Posterior vena cava (tissue), 2 donors: ENCODE data around the gene MRRF. TPM values are rescaled to one million over a fixed set of nuclear protein-coding genes. Genes with fewer than 3 reads are reported as not detected.
"Not testable (repeated sequence)": the region's sequence is repeated elsewhere in the genome, so short reads cannot be mapped to it uniquely, and the experiment has no call there.

ENCODE experiments used
- DNase-seq: peaks from one replicate; pipeline ENCODE4 v3.0.0-alpha.2; 2020; ENCODE audit warnings: low spot score
- intact Hi-C, 2 donors: fragments of 100-400 bp; cut with DNase I; formaldehyde crosslinking; loops; one replicate each; pipeline versions ENCODE4 v1.14.1 to v1.14.2; 2022 to 2023
- total RNA-seq, 2 donors: library from RNA; stranded (reverse); fragmentation: NEBNext Ultra II Directional; extraction: Animal tissue kit (Norgen Biotek cat#: 25700); gene quantifications; one replicate each; pipeline ENCODE4 v1.2.1, GENCODE V29; 2021
- donor health status: DM: yes; HTN: yes; CAD: no.
- donor health status: DM: yes; HTN: yes; CAD: no.

MRRF gene
- total RNA-seq, 2 donors from 2014 or later: 23.8 to 27.7 TPM

- intact Hi-C loops: no loop called here
- no peak for DNase-seq
Measured at GRCh38 chr9:122320413-122320881, 55.8 kb downstream of the MRRF start.

- intact Hi-C loops: no loop called here
Measured at GRCh38 chr9:122322553-122322952, 57.9 kb downstream of the MRRF start.

GRCh38 chr9:122324665-122325064, 60.0 kb downstream of the MRRF start:
- intact Hi-C loops, DNase-seq: not testable (repeated sequence)

More at GRCh38 chr9:122322553-122322952, 57.9 kb downstream of the MRRF start:
- no peak for DNase-seq

- intact Hi-C loops: no loop called here
- no peak for DNase-seq
Measured at GRCh38 chr9:122325124-122325523, 60.4 kb downstream of the MRRF start.

- DNase-seq: no peak
- intact Hi-C loops: no loop called here
Measured at GRCh38 chr9:122327175-122327574, 62.5 kb downstream of the MRRF start.

- no peak for DNase-seq
- intact Hi-C loops: no loop called here
Measured at GRCh38 chr9:122329597-122329996, 64.9 kb downstream of the MRRF start.

GRCh38 chr9:122330466-122330865, 65.8 kb downstream of the MRRF start:
- intact Hi-C loops, DNase-seq: not testable (repeated sequence)

- intact Hi-C loops: no loop called here
- DNase-seq: no peak
Measured at GRCh38 chr9:122331523-122331927, 66.8 kb downstream of the MRRF start.

- no peak for DNase-seq
Measured at GRCh38 chr9:122332083-122332482, 67.4 kb downstream of the MRRF start.

GRCh38 chr9:122332644-122333043, 68.0 kb downstream of the MRRF start:
- intact Hi-C loops: no loop called here

More at GRCh38 chr9:122332083-122332482, 67.4 kb downstream of the MRRF start:
- intact Hi-C loops: no loop called here

GRCh38 chr9:122333169-122333808, 68.6 kb downstream of the MRRF start:
- intact Hi-C loops: no loop called here
- no peak for DNase-seq

More at GRCh38 chr9:122332644-122333043, 68.0 kb downstream of the MRRF start:
- no peak for DNase-seq

- DNase-seq: no peak
- intact Hi-C loops: no loop called here
Measured at GRCh38 chr9:122334916-122335315, 70.2 kb downstream of the MRRF start.

GRCh38 chr9:122336189-122336588, 71.5 kb downstream of the MRRF start:
- DNase-seq: no peak
- intact Hi-C loops: no loop called here

- DNase-seq: no peak
- intact Hi-C loops: no loop called here
Measured at GRCh38 chr9:122336866-122337555, 72.3 kb downstream of the MRRF start.

- intact Hi-C loops: no loop called here
- no peak for DNase-seq
Measured at GRCh38 chr9:122337556-122337929, 72.9 kb downstream of the MRRF start.

GRCh38 chr9:122338536-122338935, 73.9 kb downstream of the MRRF start:
- DNase-seq: no peak
- intact Hi-C loops: no loop called here

- DNase-seq: no peak
- intact Hi-C loops: no loop called here
Measured at GRCh38 chr9:122338994-122339393, 74.3 kb downstream of the MRRF start.

GRCh38 chr9:122339579-122339978, 74.9 kb downstream of the MRRF start:
- no peak for DNase-seq
- intact Hi-C loops: no loop called here

GRCh38 chr9:122340161-122340560, 75.5 kb downstream of the MRRF start:
- no peak for DNase-seq
- intact Hi-C loops: no loop called here

- DNase-seq: no peak
- intact Hi-C loops: no loop called here
Measured at GRCh38 chr9:122342323-122343050, 77.8 kb downstream of the MRRF start.
